ENCODE results near the gene BPHL.
"Not testable (repeated sequence)": the region's sequence is repeated elsewhere in the genome, so short reads cannot be mapped to it uniquely, and the experiment has no call there.

Gene BPHL

DNA sequence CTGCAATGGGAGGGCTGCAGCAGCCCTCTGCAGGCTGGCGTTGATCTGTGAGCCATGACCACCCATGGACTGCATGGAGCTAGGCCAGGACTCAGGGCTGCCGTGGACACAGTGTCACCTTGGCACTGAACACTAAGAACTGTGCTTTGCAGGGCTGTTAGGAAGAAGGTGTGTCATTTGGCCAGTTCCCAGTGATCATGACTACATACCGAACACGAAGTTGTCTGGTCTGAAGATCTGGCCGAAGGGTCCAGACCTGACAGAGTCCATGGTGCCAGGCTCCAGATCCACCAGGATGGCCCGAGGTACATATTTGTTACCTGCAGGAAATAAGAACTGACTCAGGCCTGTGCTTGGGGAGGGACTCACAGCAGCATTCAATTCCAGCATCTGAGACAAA is 36.9 kb downstream of the BPHL start:
- not testable (repeated sequence) for DNase-seq (ENCODE audit: low read depth in 2 of 3, low spot score in 2 of 3)

DNA sequence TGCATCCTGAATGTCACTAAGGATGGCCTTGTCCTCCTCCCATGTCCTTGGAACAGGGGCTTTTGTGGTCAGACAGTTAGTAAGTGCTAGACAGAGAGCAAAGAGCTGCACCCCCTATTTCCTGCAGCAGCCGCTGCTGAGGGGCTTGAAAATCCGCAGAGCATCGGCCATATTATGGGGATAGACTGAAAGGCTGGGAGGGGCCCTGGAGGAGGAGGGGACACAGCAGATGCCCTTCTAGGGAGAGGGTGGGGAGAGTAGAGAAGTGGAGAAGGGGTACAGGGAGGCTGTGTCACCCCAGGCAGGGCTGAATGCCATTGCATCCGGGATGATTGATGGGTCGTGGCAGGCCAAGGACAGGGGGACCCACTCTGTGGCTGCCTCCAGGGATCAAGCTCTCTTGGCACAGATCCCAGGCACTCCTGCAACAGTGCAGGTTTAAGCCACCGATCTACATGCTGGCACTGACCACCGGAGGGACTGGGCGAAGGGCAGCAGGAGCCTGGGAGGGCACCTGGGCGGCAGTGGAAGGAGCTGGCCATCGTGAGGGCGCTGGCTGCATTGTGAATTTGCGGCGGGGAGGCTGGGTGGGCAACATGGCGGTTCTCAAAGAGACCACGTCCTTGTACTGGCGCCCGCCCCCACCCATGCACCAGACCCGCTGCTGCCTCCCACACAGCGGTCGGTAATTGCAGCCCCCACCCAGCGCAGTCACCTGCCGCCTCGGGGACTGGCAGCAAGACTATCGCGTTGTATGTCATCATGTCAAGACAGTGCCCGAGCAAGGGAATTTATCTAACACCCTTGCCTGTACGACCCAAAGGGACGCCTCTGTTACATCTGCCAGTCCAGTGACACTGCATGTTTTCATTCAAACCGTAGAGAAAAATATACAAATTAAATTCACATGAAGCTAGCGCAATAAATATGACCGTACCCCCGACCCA is 37.9 kb downstream of the BPHL start:
- not testable (repeated sequence) for DNase-seq (ENCODE audit: low read depth in 2 of 3, low spot score in 2 of 3)

DNA sequence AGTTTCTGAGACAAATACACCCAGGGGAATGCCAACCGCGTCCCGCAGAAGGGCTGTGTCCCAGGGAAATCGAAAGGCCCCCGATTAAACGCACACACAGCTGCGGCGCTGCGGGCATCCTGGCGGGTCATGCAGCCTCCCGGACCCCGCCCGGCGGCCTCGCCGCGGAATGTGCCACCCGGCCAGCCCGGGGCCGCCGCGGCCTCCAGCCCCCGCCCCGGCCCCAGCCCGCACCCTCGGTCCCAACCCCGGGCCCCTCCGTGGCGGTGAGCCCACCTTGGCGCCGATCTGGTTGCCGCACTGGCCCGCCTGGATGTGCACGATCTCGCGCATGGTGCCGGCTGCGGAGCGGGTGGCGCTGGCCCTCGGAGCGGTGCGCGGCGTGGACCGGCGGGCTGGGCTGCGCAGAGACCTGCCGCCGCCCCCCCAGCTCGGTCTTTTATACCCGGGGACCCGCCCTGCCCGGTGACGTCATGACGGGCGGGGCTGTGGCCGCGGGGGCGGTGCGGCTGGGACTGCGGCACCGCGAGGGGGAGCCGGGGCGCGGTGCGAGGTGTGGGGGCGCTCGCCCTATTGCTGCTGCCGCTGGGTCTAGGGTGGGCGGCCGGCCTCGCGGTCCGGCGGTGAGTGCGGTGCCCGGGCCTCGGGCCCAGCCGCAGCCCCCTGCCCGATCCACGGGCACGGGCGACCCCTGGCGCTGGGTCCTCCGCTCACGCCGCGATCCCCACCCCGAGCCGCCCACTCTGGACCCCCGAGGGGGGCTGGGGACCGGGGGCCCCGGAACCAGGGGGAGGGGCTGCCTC is 38.8 kb downstream of the BPHL start, which contains the start of gene TUBB2A:
TSS of gene TUBB2A (minus strand) at position 414 of the 803 bp plus-strand sequence. CDS start at position 333, 81 bp downstream.
- peak; percentile 61 to 71 (median 65) for DNase-seq (ENCODE audit: low read depth in 2 of 3, low spot score in 2 of 3)

DNA sequence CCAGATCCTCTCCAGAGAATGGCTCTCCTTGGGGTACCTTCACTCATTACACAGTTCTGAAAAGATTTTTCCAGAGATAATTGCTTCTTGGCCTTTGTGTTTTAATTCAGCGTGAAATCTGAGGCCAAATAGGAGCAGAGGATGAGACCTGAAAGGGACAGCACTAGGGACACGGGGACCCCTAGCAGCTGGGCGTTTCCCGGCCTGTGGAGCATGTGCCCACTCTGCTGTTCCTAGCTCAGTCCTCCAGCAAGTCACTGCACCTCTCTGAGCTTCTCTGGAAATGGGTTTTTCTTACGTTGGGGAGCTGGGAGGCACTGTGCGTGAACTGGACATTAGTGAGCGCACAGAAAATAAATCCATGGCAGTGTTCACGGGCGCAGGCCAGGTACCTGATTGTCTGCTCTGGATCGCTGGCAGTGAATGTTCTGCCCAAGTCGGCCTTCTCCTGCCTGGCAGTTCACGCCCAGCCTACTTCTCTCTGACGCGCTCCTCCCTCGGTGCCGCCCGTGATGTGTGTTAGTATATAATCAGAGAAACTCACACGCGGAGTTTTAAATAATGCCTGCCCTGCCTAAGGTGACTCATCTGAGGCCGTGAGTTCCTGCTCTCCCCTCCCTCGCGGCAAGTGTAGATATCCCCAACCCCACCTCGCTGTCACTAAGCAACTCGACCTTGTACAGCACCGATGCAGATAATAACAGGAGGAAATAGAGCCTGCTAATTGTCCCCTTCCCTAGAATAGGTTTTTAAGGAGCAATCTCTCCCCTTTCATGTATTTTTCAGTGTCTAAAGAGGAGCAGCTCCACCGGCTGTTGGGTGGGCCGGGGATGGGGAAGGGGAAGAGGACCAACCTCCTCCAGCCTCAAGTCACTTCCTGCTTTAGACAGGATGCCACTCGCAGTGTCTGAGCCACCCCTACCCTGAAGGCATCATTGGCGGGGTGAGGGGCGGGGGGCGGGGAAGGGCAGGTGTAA is 41.6 kb downstream of the BPHL start:
- no peak for DNase-seq (ENCODE audit: low read depth in 2 of 3, low spot score in 2 of 3)

DNA sequence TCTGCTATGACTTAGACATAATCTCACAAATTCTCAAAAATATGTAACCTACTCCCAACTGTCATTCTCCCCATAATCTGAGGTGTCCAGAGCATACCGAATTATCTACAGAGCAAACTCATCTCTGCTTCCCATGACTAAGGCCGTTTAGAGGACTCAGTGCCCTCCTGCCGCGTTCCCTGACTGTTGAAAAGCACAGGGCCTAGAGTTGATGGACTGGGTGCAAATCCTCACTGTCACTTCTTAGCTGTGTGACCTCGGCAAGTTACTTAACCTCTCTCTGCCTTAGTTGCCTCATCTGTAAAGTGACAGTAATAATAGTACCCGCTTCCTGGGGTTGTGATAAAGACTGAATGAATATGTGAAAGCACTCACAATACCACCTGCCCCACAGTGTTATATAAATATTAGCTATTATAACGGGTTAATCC is 43.6 kb downstream of the BPHL start:
- no peak for DNase-seq (ENCODE audit: low read depth in 2 of 3, low spot score in 2 of 3)

DNA sequence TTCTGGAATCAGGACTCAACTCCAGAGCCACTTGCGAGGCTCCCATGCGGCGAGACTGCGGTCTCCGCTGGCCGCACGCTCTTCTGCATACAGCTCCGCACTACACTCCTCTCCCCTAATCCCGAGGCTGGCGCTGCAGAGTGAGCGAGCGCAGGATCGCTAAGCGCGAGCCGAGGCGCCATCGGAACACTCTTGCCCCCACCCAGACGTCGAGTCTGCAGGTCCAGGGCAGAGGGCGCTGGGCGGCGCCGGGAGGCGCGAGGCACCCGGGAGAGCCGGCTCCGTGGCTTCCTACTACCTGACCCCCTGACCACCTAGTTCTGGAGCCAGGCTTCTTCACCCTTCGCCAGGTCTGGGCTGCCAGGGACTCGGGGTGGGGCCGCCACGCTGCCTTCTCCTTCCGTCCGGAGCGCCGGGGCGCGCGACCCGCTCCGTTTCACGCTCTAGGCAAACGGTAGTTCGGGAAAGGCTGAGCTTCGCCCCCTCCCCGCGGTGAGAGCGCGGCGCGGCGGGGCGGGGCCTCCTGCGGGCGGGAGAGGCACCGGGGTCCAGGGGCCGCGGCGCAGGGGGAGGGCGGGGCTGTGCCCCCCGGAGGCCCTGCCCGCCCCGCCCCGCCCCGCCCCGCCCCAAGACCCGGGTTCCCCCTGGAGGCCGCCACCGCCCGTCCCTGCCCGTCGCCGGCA is 44.2 kb downstream of the BPHL start:
- DNase-seq (ENCODE audit: low read depth in 2 of 3, low spot score in 2 of 3), result peak; percentile 18 to 32 (median 27)

DNA sequence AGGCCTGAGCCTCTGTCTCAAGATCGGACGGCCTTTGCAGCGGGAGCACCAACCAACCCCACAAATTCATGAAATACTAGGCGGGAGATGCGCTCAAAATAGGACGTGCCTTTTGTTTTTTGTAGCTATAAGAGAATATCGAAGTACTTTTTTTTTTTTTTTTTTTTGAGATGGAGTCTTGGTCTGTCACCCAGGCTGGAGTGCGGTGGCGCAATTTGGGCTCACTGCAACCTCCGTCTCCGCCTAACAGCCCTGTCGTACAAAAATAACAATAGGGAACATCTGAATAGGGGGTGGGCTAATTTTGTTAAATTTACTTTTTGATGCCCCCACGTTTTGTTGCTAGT is 44.7 kb downstream of the BPHL start:
- DNase-seq (ENCODE audit: low read depth in 2 of 3, low spot score in 2 of 3), result no peak

DNA sequence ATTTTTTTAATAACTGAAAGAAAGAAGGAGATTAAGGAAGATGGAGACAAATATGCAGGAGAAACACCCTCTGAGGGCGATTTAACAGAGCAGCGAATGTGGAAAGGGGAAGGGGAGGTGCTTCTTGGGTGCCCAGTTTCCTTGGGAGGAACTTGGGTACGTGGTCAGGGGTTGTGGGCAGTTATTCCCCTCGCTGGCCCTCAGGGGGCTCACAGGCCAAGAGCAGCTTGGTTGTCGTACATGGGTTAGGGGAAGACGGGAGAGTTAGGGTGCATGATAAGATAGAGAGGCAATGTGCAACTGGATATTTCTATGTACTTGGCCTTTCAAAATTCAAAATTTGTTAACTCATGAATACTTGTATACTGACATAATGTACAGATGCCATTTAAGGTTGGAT is 45.9 kb downstream of the BPHL start:
- DNase-seq (ENCODE audit: low read depth in 2 of 3, low spot score in 2 of 3), result no peak

DNA sequence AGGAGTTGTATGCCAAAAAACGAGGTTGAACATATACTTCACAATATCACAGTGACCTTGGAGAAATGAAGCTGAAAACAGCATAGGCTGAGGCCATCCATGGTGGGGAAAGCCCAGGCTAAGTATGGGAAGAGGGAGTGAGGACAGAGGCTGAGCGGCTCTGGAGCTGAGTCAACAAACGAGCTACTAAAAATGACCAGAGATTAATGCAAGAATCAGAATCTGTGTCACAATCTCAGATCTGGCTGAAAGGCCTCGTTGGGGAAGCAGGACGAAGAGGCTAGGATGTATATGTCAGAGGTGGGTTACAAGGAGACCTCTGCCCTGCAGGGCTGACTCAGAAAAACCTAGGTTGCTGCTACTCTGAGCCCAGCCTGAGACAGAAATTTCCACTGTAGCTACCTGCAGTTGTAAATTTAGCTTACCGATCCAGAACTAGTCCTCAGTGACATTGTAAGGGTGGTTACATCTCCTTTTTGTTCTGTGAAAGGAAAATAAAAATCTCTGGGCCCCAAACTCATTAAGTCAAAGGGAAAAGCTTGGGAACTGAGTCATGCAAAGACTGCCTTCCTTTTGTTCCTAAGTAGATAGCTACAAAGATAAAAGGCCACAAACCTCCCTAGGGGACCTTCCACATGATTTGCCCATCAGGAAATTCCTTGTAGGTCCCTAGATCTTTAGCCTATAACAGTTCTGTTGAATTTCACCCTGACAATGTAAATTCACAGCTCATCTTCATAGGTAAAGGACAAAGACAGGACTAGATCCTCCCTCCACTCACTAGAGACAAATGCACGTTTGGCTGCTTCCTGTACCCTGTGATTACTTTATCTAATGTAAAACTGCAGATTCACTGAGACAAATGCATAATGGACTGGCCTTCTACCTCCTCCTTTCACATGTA is 47.4 kb downstream of the BPHL start:
- DNase-seq (ENCODE audit: low read depth in 2 of 3, low spot score in 2 of 3), result no peak

DNA sequence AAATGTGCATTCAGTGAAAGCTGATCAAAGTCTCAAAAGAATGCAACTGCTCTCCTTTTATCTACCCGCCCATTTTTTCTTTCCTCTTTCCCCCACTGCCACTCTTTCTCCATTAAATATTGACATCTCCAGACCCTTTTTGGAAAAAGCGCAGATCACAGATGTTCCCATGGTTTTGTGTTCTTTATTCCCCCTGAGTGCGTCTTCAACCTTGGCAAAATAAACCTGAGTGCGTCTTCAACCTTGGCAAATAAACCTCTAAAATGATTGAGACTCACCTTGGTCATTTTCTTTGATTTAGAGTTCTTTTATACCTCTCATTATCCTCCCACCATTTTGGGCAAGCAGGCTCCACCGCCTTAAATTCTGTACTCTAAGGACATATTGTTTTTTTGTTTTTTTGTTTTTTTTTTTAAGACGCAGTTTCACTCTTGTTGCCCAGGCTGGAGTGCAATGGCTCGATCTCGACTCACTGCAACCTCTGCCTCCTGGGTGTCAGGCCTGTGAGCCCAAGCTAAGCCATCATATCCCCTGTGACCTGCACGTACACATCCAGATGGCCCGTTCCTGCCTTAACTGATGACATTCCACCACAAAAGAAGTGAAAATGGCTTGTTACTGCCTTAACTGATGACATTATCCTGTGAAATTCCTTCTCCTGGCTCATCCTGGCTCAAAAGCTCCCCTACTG is 48.2 kb downstream of the BPHL start:
- not testable (repeated sequence) for DNase-seq (ENCODE audit: low read depth in 2 of 3, low spot score in 2 of 3)

DNA sequence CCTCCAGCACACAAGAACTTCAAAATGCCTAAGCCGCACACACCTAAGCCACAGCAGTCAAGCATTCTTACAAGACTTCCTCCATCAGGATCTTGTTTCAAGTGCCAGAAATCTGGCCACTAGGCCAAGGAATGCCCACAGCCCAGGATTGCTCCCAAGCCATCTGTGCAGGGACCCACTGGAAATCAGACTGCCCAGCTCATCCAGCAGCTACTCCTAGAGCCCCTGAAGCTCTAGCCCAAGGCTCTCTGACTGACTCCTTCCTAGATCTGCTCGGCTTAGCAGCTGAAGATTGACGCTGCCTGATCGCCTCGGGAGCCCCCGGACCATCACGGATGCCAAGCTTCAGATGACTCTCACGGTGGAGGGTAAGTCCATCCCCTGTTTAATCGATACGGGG is 49.5 kb downstream of the BPHL start:
- DNase-seq (ENCODE audit: low read depth in 2 of 3, low spot score in 2 of 3), result not testable (repeated sequence)

DNA sequence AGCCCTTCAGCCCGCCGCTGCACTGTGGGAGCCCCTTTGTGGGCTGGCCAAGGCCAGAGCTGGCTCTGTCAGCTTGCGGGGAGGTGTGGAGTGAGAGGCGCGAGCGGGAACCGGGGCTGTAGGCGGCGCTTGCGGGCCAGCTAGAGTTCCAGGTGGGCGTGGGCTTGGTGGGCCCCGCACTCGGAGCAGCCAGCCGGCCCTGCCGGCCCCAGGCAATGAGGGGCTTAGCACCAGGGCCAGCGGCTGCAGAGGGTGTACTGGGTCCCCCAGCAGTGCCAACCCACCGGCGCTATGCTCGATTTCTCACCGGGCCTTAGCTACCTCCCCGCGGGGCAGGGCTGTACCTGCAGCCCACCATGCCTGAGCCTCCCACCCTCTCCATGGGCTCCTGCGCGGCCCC is 52.2 kb downstream of the BPHL start:
- DNase-seq (ENCODE audit: low read depth in 2 of 3, low spot score in 2 of 3), result not testable (repeated sequence)

DNA sequence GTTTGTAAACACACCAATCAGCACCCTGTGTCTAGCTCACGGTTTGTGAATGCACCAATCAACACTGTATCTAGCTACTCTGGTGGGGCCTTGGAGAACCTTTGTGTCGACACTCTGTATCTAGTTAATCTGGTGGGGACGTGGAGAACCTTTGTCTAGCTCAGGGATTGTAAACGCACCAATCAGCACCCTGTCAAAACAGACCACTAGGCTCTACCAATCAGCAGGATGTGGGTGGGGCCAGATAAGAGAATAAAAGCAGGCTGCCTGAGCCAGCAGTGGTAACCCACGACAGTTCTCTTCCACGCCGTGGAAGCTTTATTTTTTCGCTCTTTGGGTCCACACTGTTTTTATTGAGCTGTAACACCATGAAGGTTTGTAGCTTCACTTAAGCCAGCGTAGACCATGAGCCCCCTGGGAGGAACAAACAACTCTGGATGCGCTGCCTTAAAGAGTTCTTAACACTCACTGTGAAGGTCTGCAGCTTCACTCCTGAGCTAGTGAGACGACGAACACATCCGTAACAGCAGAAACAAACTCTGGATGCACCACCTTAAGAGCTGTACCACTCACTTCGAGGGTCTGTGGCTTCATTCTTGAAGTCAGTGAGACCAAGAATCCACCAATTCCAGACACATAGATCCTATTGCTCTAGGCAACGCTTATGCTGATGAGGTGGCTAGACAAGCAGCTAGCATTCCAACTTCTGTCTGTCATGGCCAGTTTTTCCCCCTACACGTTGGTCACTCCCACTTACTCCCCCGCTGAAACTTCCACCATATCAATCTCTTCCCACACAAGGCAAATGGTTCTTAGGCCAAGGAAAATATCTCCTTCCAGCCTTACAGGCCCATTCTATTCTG is 53.0 kb downstream of the BPHL start:
- DNase-seq (ENCODE audit: low read depth in 2 of 3, low spot score in 2 of 3), result not testable (repeated sequence)

DNA sequence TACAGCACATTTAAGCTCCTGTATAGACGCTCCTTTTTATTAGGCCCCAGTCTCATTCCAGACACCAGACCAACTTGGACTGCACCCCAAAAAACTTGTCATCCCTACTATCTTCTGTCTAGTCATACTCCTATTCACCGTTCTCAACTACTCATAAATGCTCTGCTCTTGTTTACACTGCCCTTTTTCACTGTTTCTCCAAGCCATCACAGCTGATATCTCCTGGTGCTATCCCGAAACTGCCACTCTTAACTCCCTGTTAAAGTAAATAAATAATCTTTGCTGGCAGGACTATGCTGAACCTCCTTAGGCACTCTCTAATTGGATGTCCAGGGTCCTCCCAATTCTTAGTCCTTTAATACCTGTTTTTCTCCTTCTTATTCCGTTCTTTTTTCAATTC is 54.3 kb downstream of the BPHL start:
- DNase-seq (ENCODE audit: low read depth in 2 of 3, low spot score in 2 of 3), result not testable (repeated sequence)

DNA sequence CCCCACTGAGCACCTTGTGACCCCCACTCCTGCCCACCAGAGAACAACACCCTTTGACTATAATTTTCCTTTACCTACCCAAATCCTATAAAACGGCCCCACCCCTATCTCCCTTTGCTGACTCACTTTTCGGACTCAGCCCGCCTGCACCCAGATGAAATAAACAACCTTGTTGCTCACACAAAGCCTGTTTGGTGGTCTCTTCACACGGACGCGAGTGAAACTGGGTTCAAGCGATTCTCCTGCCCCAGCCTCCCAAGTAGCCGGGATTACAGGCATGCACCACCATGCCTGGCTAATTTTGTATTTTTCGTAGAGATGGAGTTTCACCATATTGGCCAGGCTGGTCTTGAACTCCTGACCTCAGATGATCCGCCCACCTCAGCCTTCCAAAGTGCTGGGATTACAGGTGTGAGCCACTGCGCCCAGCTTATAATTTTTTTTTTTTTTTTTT is 55.2 kb downstream of the BPHL start:
- DNase-seq (ENCODE audit: low read depth in 2 of 3, low spot score in 2 of 3), result not testable (repeated sequence)

DNA sequence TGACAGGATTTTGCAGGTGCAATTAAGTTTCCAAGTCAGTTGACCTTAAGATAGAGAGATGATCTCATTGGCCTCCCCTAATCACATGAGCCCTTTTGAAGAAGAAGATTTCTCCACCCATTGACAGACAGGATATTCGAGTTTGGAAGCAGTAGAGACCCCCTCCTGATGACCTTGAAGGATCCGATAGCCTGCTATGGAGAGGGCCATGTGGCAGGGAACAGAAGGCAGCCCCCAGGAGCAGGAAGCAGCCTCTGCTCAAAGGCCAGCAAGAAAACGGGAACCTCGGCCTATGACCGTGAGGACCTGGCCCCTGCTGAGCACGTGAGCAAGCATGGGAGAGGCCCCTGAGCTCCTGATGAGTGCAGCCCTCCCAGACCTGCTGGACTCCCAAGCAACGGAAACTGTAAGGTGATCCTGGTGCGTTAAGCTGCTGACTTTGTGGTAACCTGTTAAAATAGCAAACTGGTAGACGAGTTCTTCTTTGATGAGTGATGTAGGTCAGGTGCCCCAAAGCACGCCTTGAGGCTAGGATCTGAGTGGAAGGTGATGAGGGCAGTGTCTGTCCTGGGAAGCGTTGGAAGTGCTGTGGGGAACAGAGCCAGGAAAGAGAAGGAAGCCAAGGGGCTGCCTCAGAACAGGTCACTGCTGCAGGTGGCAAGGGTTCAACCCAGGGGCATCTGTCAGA is 57.3 kb downstream of the BPHL start:
- no peak for DNase-seq (ENCODE audit: low read depth in 2 of 3, low spot score in 2 of 3)
